SK-N-SH (cell line): ENCODE measurements around the gene PPP1R2C.

Experiments
- EP300 ChIP-seq, 2 experiments: IDR thresholded peaks; 2 replicates each; pipeline versions ENCODE4 v1.4.0 to v1.6.1; 2012; ENCODE audit warnings: borderline replicate concordance in 1 of 2, low read depth in 1 of 2, low read length in 1 of 2
- POLR2AphosphoS5 ChIP-seq: IDR thresholded peaks from 2 replicates; pipeline ENCODE4 v1.6.1; 2012; ENCODE audit warnings: low read depth, low read length
- TF ChIP-seq, protein P1 (sequence below): fragments of 200-600 bp; sonication (generic); IDR thresholded peaks from 2 replicates; pipeline ENCODE4 v1.6.1; 2017; ENCODE audit warnings: antibody characterized with exemption, mild to moderate bottlenecking, moderate library complexity
- TF ChIP-seq, protein P2 (sequence below): IDR thresholded peaks from 2 replicates; pipeline ENCODE4 v1.6.1; 2012; ENCODE audit warnings: mild to moderate bottlenecking, low read depth, low read length, moderate library complexity

DNA sequence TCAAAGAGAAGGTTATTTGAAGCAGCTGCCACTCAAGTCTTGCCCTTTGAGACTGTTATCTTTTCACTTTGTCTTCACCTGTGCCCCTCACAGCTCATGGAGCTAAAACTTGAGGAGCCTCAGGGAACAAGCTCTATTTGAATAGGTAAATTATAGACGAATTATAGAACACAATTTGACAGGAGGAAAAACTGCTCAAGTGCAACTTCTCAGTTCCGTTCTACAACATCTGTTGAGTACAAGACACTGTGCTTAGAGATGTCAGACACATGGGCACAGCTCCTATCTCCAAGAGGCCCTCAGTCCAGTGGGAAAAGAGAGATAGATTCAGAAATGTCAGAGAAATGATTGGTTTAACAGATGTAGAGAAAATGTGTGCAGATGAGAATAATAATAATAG is 5.1 kb downstream of the PPP1R2C start:
- TF ChIP-seq, protein P1, sequence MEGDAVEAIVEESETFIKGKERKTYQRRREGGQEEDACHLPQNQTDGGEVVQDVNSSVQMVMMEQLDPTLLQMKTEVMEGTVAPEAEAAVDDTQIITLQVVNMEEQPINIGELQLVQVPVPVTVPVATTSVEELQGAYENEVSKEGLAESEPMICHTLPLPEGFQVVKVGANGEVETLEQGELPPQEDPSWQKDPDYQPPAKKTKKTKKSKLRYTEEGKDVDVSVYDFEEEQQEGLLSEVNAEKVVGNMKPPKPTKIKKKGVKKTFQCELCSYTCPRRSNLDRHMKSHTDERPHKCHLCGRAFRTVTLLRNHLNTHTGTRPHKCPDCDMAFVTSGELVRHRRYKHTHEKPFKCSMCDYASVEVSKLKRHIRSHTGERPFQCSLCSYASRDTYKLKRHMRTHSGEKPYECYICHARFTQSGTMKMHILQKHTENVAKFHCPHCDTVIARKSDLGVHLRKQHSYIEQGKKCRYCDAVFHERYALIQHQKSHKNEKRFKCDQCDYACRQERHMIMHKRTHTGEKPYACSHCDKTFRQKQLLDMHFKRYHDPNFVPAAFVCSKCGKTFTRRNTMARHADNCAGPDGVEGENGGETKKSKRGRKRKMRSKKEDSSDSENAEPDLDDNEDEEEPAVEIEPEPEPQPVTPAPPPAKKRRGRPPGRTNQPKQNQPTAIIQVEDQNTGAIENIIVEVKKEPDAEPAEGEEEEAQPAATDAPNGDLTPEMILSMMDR, result no peak
- TF ChIP-seq POLR2AphosphoS5 (no peak), EP300 (IDR thresholded peaks at IDR 0.05; ENCODE audit: borderline replicate concordance in 1 of 2, low read depth in 1 of 2, low read length in 1 of 2) (no peak)
- TF ChIP-seq, protein P2, sequence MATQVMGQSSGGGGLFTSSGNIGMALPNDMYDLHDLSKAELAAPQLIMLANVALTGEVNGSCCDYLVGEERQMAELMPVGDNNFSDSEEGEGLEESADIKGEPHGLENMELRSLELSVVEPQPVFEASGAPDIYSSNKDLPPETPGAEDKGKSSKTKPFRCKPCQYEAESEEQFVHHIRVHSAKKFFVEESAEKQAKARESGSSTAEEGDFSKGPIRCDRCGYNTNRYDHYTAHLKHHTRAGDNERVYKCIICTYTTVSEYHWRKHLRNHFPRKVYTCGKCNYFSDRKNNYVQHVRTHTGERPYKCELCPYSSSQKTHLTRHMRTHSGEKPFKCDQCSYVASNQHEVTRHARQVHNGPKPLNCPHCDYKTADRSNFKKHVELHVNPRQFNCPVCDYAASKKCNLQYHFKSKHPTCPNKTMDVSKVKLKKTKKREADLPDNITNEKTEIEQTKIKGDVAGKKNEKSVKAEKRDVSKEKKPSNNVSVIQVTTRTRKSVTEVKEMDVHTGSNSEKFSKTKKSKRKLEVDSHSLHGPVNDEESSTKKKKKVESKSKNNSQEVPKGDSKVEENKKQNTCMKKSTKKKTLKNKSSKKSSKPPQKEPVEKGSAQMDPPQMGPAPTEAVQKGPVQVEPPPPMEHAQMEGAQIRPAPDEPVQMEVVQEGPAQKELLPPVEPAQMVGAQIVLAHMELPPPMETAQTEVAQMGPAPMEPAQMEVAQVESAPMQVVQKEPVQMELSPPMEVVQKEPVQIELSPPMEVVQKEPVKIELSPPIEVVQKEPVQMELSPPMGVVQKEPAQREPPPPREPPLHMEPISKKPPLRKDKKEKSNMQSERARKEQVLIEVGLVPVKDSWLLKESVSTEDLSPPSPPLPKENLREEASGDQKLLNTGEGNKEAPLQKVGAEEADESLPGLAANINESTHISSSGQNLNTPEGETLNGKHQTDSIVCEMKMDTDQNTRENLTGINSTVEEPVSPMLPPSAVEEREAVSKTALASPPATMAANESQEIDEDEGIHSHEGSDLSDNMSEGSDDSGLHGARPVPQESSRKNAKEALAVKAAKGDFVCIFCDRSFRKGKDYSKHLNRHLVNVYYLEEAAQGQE, result no peak
